ENCODE data around the gene SRGN. TPM values are rescaled to one million over a fixed set of nuclear protein-coding genes. Genes with fewer than 3 reads are reported as not detected.

Gene SRGN
- polyA plus RNA-seq, 1 experiment = 83.5 TPM

DNA sequence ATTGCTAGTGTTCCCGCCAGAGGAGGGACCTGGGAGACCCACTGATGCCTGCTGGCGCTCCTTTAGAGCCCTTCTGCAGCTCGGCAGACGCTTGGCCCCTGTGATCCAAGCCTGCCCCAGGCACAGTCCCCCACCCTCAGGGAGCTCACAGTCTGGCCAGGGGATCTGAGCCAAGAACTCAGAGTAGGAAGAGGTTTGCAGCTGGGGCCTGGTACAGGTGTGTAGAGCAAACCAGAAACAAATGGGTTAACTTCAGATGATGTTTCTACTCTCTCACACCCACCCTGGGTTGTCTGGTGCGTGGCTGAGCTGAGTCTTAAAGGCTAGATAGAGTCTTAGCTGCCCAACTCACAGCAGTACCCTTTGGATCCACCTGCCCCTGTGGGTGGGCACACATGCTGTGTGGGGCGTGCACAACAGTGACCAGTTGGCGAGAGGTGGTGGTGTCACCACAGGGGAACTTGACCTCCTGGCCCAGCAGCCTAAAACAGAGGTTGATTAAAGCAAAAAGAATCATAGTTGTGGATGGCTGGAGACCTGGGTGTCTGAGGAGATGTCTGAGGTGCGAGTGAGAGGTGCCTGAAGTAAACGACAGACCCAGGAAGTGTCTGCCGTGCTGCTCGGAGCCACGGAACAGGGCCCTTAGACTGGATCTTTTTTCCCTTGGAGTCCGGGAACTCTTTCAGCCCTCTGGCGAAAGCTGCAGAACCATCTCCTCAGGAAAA, 31.2 kb upstream of the SRGN start:
- H3K36me3 ChIP-seq (ENCODE audit: control insufficient read depth, insufficient read depth, low read length) = no peaks in the 10 kb centered on the region
- DNase-seq (ENCODE audit: low read depth) = no peak

GRCh38 chr10:69057261-69057950, 30.5 kb upstream of the SRGN start:
- H3K27me3 ChIP-seq (ENCODE audit: control insufficient read depth, insufficient read depth, low read length) = no peaks in the 10 kb centered on the region
- H3K4me3 ChIP-seq (ENCODE audit: low read depth, low read length) = no peak overlapping the region

More for the DNA sequence above, 31.2 kb upstream of the SRGN start:
- ChIA-PET CTCF (interaction anchor here (1.5 kb wide), 1 partner anchor 9 kb away, joined by 5 read pairs; no protein-coding TSS in a partner anchor), POLR2A (no interaction called here)
- TF ChIP-seq, protein P1, sequence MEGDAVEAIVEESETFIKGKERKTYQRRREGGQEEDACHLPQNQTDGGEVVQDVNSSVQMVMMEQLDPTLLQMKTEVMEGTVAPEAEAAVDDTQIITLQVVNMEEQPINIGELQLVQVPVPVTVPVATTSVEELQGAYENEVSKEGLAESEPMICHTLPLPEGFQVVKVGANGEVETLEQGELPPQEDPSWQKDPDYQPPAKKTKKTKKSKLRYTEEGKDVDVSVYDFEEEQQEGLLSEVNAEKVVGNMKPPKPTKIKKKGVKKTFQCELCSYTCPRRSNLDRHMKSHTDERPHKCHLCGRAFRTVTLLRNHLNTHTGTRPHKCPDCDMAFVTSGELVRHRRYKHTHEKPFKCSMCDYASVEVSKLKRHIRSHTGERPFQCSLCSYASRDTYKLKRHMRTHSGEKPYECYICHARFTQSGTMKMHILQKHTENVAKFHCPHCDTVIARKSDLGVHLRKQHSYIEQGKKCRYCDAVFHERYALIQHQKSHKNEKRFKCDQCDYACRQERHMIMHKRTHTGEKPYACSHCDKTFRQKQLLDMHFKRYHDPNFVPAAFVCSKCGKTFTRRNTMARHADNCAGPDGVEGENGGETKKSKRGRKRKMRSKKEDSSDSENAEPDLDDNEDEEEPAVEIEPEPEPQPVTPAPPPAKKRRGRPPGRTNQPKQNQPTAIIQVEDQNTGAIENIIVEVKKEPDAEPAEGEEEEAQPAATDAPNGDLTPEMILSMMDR (IDR thresholded peaks at IDR 0.05; ENCODE audit: insufficient read depth, low read depth, low read length) = no peak
- H3K4me3 ChIP-seq (ENCODE audit: low read depth, low read length) = no peak overlapping the region
- H3K27me3 ChIP-seq (ENCODE audit: control insufficient read depth, insufficient read depth, low read length) = no peaks in the 10 kb centered on the region

GRCh38 chr10:69057951-69058297, 30.0 kb upstream of the SRGN start:
- ChIA-PET POLR2A (no interaction called here), CTCF (no interaction called here)
- DNase-seq (ENCODE audit: low read depth) = no peak
- no peak overlapping the region for H3K4me3 ChIP-seq (ENCODE audit: low read depth, low read length)
- TF ChIP-seq, protein P1 (IDR thresholded peaks at IDR 0.05; ENCODE audit: insufficient read depth, low read depth, low read length) = no peak
- no peaks in the 10 kb centered on the region for H3K36me3 ChIP-seq (ENCODE audit: control insufficient read depth, insufficient read depth, low read length)
- no peaks in the 10 kb centered on the region for H3K27me3 ChIP-seq (ENCODE audit: control insufficient read depth, insufficient read depth, low read length)

More at GRCh38 chr10:69057261-69057950, 30.5 kb upstream of the SRGN start:
- DNase-seq (ENCODE audit: low read depth) = no peak
- H3K36me3 ChIP-seq (ENCODE audit: control insufficient read depth, insufficient read depth, low read length) = no peaks in the 10 kb centered on the region
- TF ChIP-seq, protein P1 (IDR thresholded peaks at IDR 0.05; ENCODE audit: insufficient read depth, low read depth, low read length) = no peak
- CTCF ChIA-PET = no interaction called here
- POLR2A ChIA-PET = no interaction called here

GRCh38 chr10:69060127-69060798, 27.6 kb upstream of the SRGN start:
- no peak for DNase-seq (ENCODE audit: low read depth)
- POLR2A ChIA-PET = interaction anchor here (0.6 kb wide), 1 partner anchor 13 kb away, joined by 4 read pairs; no protein-coding TSS in a partner anchor
- CTCF ChIA-PET = interaction anchor here (0.8 kb wide), 1 partner anchor 9 kb away, joined by 3 read pairs; no protein-coding TSS in a partner anchor
- TF ChIP-seq, protein P1 (IDR thresholded peaks at IDR 0.05; ENCODE audit: insufficient read depth, low read depth, low read length) = no peak
- no peaks in the 10 kb centered on the region for H3K36me3 ChIP-seq (ENCODE audit: control insufficient read depth, insufficient read depth, low read length)
- no peak overlapping the region for H3K4me3 ChIP-seq (ENCODE audit: low read depth, low read length)
- H3K27me3 ChIP-seq (ENCODE audit: control insufficient read depth, insufficient read depth, low read length) = no peaks in the 10 kb centered on the region
